OCI-LY7 (cell line): ENCODE results near the gene ADAMTS17.

Experiments used
- CTCF ChIP-seq: fragments of 200-600 bp; sonication (generic); conservative IDR thresholded peaks from 2 replicates; pipeline ENCODE4 v1.5.1; 2014; ENCODE audit warnings: mild to moderate bottlenecking, antibody characterized with exemption, low read length, moderate library complexity, mixed read lengths
- EZH2phosphoT487 ChIP-seq: fragments of 200-600 bp; sonication (generic); IDR thresholded peaks from 2 replicates; pipeline ENCODE4 v1.6.1; 2018; ENCODE audit warnings: low read depth, borderline replicate concordance, mild to moderate bottlenecking, mixed run types, antibody characterized with exemption, low read length, moderate library complexity, mixed read lengths

DNA sequence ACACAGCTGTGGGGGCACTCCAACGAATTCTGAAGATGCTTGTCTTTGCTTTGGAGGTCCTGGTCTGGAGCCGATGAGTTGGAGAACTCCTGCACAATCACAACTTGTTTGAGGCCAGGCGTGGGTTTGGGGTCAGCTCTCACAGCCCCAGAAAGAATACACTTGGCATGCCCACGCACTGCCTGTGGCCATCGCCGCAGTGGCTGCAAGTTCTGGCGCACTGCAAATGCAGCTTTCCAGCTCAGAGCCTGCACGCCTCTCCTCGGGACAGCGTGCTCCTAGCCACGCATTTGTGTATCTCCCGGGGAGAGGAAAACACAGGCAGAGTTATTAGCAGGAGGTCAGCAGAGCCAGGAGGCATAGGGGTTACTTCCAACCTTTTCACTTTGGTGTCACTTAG is 282.7 kb downstream of the ADAMTS17 start:
- TF ChIP-seq CTCF (no peak), EZH2phosphoT487 (no peak)
